CD14-positive monocyte (primary cell): ENCODE measurements around the gene RGS11. TPM values are rescaled to one million over a fixed set of nuclear protein-coding genes. Genes with fewer than 3 reads are reported as not detected.

Source experiments
- DNase-seq, 3 donors: peaks; one replicate each; pipeline ENCODE4 v3.0.0-alpha.2; 2011 to 2022
- H2AFZ ChIP-seq: 2 replicates; pipeline ENCODE4 v1.6.0; 2012; ENCODE audit warnings: mild to moderate bottlenecking, low read depth, low read length, inconsistent platforms; ENCODE audit not compliant: insufficient read depth, poor library complexity, severe bottlenecking
- H3K27ac ChIP-seq, 2 donors: 1 replicate in 1 of 2; 2 replicates in 1 of 2; pipeline ENCODE4 v1.5.1; 2012 to 2013; ENCODE audit warnings: low read length in 2 of 2, control low read depth in 1 of 2, inconsistent platforms in 1 of 2, low read depth in 1 of 2, mild to moderate bottlenecking in 1 of 2
- H3K27me3 ChIP-seq, 2 donors: one replicate each; pipeline versions ENCODE4 v1.6.0 to v1.6.1; 2011 to 2013; ENCODE audit warnings: low read length in 2 of 2; ENCODE audit not compliant: control insufficient read depth in 2 of 2, insufficient read depth in 2 of 2
- H3K36me3 ChIP-seq, 2 donors: replicated peaks in 1 of 2; 1 replicate in 1 of 2; 2 replicates in 1 of 2; pipeline versions ENCODE4 v1.5.1 to v1.6.1; 2012 to 2013; ENCODE audit warnings: low read length in 2 of 2, control low read depth in 1 of 2, inconsistent platforms in 1 of 2, mild to moderate bottlenecking in 1 of 2; ENCODE audit not compliant: insufficient read depth in 2 of 2, control insufficient read depth in 1 of 2
- H3K4me1 ChIP-seq, 2 donors: 1 replicate in 1 of 2; 2 replicates in 1 of 2; pipeline versions ENCODE4 v1.5.1 to v1.6.1; 2012 to 2013; ENCODE audit warnings: low read length in 2 of 2, control low read depth in 1 of 2, inconsistent platforms in 1 of 2, mild to moderate bottlenecking in 1 of 2, moderate library complexity in 1 of 2; ENCODE audit not compliant: insufficient read depth in 2 of 2, control insufficient read depth in 1 of 2
- H3K4me2 ChIP-seq: replicated peaks from 2 replicates; pipeline ENCODE3; 2012; ENCODE audit warnings: low read length, moderate library complexity, mild to moderate bottlenecking; ENCODE audit not compliant: poor library complexity, severe bottlenecking; ENCODE audit errors: extremely low read depth
- H3K4me3 ChIP-seq, 3 experiments: fragments of 200-600 bp in 1 of 3; sonication (generic) in 1 of 3; replicated peaks in 1 of 3; 1 replicate in 2 of 3; 2 replicates in 1 of 3; pipeline ENCODE4 v1.5.1; 2011 to 2013; ENCODE audit warnings: low read length in 3 of 3, mild to moderate bottlenecking in 3 of 3, control low read depth in 2 of 3, low read depth in 2 of 3, inconsistent platforms in 1 of 3, moderate library complexity in 1 of 3
- H3K79me2 ChIP-seq: 2 replicates; pipeline ENCODE4 v1.6.0; 2012; ENCODE audit warnings: mild to moderate bottlenecking, control low read depth, inconsistent platforms, low read length, moderate library complexity; ENCODE audit not compliant: insufficient read depth
- H3K9ac ChIP-seq: 2 replicates; pipeline ENCODE4 v1.6.0; 2017; ENCODE audit warnings: low read length, mild to moderate bottlenecking; ENCODE audit not compliant: insufficient read depth, poor library complexity, severe bottlenecking
- H3K9me3 ChIP-seq, 2 donors: replicated peaks in 1 of 2; 1 replicate in 1 of 2; 2 replicates in 1 of 2; pipeline versions ENCODE4 v1.5.1 to v1.6.1; 2012 to 2013; ENCODE audit warnings: low read length in 2 of 2, control low read depth in 1 of 2; ENCODE audit not compliant: control insufficient read depth in 1 of 2, insufficient read depth in 1 of 2
- H4K20me1 ChIP-seq: 2 replicates; pipeline ENCODE4 v1.6.0; 2012; ENCODE audit warnings: mild to moderate bottlenecking, low read length, control low read depth, moderate library complexity; ENCODE audit not compliant: insufficient read depth
- H3K27ac Mint-ChIP-seq, 7 donors: one replicate each; pipeline ENCODE4 v1.8.0; 2020; ENCODE audit warnings: mild to moderate bottlenecking in 7 of 7, mixed read lengths in 7 of 7, moderate library complexity in 6 of 7, inconsistent platforms in 2 of 7
- H3K27me3 Mint-ChIP-seq, 3 donors: one replicate each; pipeline ENCODE4 v1.8.0; 2021 to 2022; ENCODE audit warnings: low read depth in 3 of 3, mild to moderate bottlenecking in 3 of 3, mixed read lengths in 3 of 3, moderate library complexity in 3 of 3, inconsistent platforms in 1 of 3
- H3K36me3 Mint-ChIP-seq, 2 donors: one replicate each; pipeline ENCODE4 v1.8.0; 2020; ENCODE audit warnings: mixed read lengths in 2 of 2, inconsistent platforms in 1 of 2, mild to moderate bottlenecking in 1 of 2
- H3K4me1 Mint-ChIP-seq: one replicate; pipeline ENCODE4 v1.8.0; 2020; ENCODE audit warnings: mild to moderate bottlenecking, mixed read lengths
- H3K4me3 Mint-ChIP-seq, 2 donors: one replicate each; pipeline ENCODE4 v1.8.0; 2020; ENCODE audit warnings: mild to moderate bottlenecking in 2 of 2, mixed read lengths in 2 of 2, moderate library complexity in 1 of 2
- H3K9me3 Mint-ChIP-seq, 7 donors: one replicate each; pipeline ENCODE4 v1.8.0; 2020 to 2022; ENCODE audit warnings: mixed read lengths in 7 of 7, mild to moderate bottlenecking in 6 of 7, moderate library complexity in 6 of 7, inconsistent platforms in 2 of 7
- CTCF ChIP-seq: fragments of 200-600 bp; IDR thresholded peaks from one replicate; pipeline ENCODE4 v1.8.0; 2022; ENCODE audit warnings: antibody characterized with exemption, mild to moderate bottlenecking
- WGBS: methylation state at CpG from one replicate; pipeline ENCODE4 v1.1.5; 2013; ENCODE audit warnings: missing lambda C conversion rate; ENCODE audit not compliant: insufficient coverage; 5-methylcytosine and 5-hydroxymethylcytosine counted together
- intact Hi-C, 2 donors: fragments of 100-400 bp; cut with micrococcal nuclease; formaldehyde crosslinking; loops; one replicate each; pipeline versions ENCODE4 v1.15.0 to v1.15.1; 2023
- polyA plus RNA-seq, 3 donors: library from polyadenylated mRNA; depleted of rRNA in 1 of 3; unstranded in 2 of 3; stranded (reverse) in 1 of 3; fragments of 300-500 nt in 2 of 3; fragments of >200 nt in 1 of 3; fragmentation: Illumina TruSeq in 2 of 3; gene quantifications; 1 replicate in 2 of 3; 2 replicates in 1 of 3; pipeline ENCODE4 v1.2.3, GENCODE V29; 2012 to 2021

Gene RGS11
- polyA plus RNA-seq, 3 donors: 0.07 TPM; not detected in 2

GRCh38 chr16:229731-230281 is 45.9 kb downstream of the RGS11 start:
- Mint-ChIP-seq H3K4me3 (peak overlapping the region; percentile 2 to 86), H3K9me3 (peaks cover 0 to 5% (median 0%) of the 10 kb centered on the region in 7 donors), H3K4me1 (peaks cover 20% of the 10 kb centered on the region), H3K27ac (peak overlapping the region in 6 of 7 donors; percentile 10 to 96 (median 85)), H3K36me3 (peaks cover 26 to 29% of the 10 kb centered on the region in 2 donors), H3K27me3 (peaks cover 0 to 4% (median 1%) of the 10 kb centered on the region in 3 donors)
- Histone ChIP-seq H3K9me3 (no peaks in the 10 kb centered on the region), H2AFZ (peak overlapping the region; percentile 76), H3K79me2 (peaks cover 39% of the 10 kb centered on the region), H3K4me1 (peaks cover 23 to 33% of the 10 kb centered on the region in 2 donors), H3K27ac (peak overlapping the region in 1 of 2 donors; percentile 94), H4K20me1 (peaks cover 38% of the 10 kb centered on the region), H3K36me3 (peaks cover 23 to 25% of the 10 kb centered on the region in 2 donors), H3K9ac (no peak overlapping the region), H3K4me2 (peak overlapping the region; percentile 89), H3K4me3 (peak overlapping the region in 2 of 3 experiments; percentile 72 to 89), H3K27me3 (no peaks in the 10 kb centered on the region)
- no peak for DNase-seq
- 78% methylated on average over 10 of the region's 22 CpGs for WGBS
- TF ChIP-seq CTCF: no peak
- intact Hi-C loops: loop anchor here in 1 of 2 donors (5.0 kb wide), 2 partner anchors 93 to 122 kb away; partner anchors contain the start of genes AXIN1 and NPRL3

DNA sequence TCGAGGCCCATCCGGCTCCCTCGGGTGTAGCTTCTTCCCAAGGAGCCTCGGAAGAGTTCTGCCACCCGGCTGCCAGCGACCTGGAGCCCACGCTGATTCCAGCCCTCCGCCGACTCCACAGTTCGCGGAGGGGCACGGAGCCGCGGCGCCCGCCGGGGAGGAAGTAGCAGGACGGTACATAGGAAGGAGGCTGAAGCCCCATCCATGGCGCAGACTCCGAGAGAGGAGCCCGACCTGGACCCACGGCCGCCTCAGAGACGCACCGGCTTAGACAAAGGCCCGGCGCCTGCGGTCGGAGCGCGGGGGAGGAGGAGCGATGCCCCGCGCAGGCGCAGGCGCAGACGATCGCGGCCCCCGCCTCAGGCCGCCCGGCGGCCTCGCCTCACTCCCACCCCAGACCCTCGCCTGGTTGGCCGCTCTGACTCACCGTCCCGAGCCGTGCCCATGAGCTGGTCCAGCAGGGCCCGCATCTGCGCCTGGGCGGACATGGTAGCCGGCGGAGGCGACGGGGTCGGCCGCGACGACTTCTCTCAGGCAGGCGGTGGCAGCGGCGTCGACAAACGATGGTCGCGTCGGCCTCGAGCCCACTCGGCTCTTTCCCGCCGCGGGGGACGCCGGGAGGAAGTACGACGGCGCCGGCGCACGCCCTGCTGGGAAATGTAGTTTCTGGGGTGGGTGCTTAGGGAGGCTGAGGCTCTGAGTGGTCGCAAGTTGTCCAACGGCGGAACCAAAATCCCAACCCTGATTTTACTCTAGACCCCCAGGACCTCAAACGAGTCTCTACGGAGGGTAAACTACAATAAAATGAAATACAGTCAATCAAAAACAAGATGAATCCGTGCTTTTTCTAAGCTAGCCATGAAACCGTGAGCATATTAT is 46.7 kb downstream of the RGS11 start, which contains the start of gene LUC7L:
TSS of gene LUC7L (minus strand) at position 598 of the 879 bp plus-strand sequence. CDS start at position 488, 110 bp downstream.
- intact Hi-C loops: loop anchor here in 1 of 2 donors (5.0 kb wide), 1 partner anchor 123 kb away; the partner anchor contains the start of gene AXIN1
- Mint-ChIP-seq H3K9me3 (peaks cover 0 to 2% (median 0%) of the 10 kb centered on the region in 7 donors), H3K27me3 (peaks cover 0 to 2% (median 1%) of the 10 kb centered on the region in 3 donors), H3K27ac (peak within 1 kb of the TSS; percentile 90 to 96 (median 94)), H3K4me3 (peak within 1 kb of the TSS; percentile 86 to 91), H3K4me1 (peaks cover 16% of the 10 kb centered on the region), H3K36me3 (peaks cover 31 to 33% of the 10 kb centered on the region in 2 donors)
- DNase-seq: peak; percentile 62 to 81 (median 67)
- no peaks in the 10 kb centered on the region for H3K9me3 ChIP-seq
- peak within 1 kb of the TSS; percentile 89 for H3K4me2 ChIP-seq
- no peaks in the 10 kb centered on the region for H3K27me3 ChIP-seq
- peak within 1 kb of the TSS; percentile 76 for H2AFZ ChIP-seq
- peaks cover 42% of the 10 kb centered on the region for H3K79me2 ChIP-seq
- peak within 1 kb of the TSS; percentile 74 to 94 for H3K27ac ChIP-seq
- 1% methylated on average over 83 of the region's 88 CpGs for WGBS
- peak within 1 kb of the TSS; percentile 72 to 89 (median 87) for H3K4me3 ChIP-seq
- peaks cover 20 to 29% of the 10 kb centered on the region in 2 donors for H3K4me1 ChIP-seq
- peak within 1 kb of the TSS; percentile 95 for H3K9ac ChIP-seq
- peaks cover 28 to 32% of the 10 kb centered on the region in 2 donors for H3K36me3 ChIP-seq
- H4K20me1 ChIP-seq: peaks cover 45% of the 10 kb centered on the region
- no peak for TF ChIP-seq CTCF
